ENCODE measurements around the gene CFAP69.
"Not testable (repeated sequence)": the region's sequence is repeated elsewhere in the genome, so short reads cannot be mapped to it uniquely, and the experiment has no call there.

Gene CFAP69

GRCh38 chr7:90231304-90231703 is 13.7 kb upstream of the CFAP69 start:
- no peak for DNase-seq (ENCODE audit: low read depth in 2 of 2)

DNA sequence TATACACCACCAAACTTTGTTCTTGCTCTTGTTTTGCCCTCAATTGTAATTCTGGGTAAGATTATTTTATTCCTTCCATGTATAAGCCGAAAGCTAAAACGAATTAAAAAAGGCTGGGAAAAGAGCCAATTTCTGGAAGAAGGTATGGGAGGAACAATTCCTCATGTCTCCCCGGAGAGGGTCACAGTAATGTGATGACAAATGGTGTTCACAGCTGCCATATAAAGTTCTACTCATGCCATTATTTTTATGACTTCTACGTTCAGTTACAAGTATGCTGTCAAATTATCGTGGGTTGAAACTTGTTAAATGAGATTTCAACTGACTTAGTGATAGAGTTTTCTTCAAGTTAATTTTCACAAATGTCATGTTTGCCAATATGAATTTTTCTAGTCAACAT is 12.5 kb upstream of the CFAP69 start:
- DNase-seq (ENCODE audit: low read depth in 2 of 2), result no peak

- DNase-seq (ENCODE audit: low read depth in 2 of 2), result no peak
Measured at GRCh38 chr7:90233569-90233968, 11.4 kb upstream of the CFAP69 start.

- no peak for DNase-seq (ENCODE audit: low read depth in 2 of 2)
Measured at GRCh38 chr7:90236721-90237289, 8.2 kb upstream of the CFAP69 start.

GRCh38 chr7:90238022-90238421 is 7.0 kb upstream of the CFAP69 start:
- no peak for DNase-seq (ENCODE audit: low read depth in 2 of 2)

GRCh38 chr7:90238583-90238982 is 6.4 kb upstream of the CFAP69 start:
- no peak for DNase-seq (ENCODE audit: low read depth in 2 of 2)

DNA sequence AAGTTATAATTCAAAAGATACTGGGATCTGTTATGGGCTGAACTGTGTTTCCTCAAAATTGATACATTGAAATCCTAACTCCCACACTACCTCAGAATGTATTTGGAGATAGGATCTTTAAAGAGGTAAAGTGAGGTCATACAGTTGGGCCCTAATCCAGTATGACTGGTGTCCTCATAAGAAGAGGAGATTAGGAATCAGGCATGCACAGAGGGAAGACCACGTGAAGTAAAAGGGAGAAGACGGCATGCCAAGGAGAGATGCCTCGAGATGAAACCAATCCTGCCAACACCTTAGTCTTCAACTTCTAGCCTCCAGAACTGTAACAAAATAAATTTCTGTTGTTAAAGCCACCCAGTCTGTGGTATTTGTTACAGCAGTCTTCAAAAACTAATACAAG is 5.9 kb upstream of the CFAP69 start:
- DNase-seq (ENCODE audit: low read depth in 2 of 2), result no peak

- DNase-seq (ENCODE audit: low read depth in 2 of 2), result no peak
Measured at GRCh38 chr7:90239625-90240228, 5.2 kb upstream of the CFAP69 start.

GRCh38 chr7:90242369-90243168 is 2.4 kb upstream of the CFAP69 start:
- DNase-seq (ENCODE audit: low read depth in 2 of 2), result no peak

DNA sequence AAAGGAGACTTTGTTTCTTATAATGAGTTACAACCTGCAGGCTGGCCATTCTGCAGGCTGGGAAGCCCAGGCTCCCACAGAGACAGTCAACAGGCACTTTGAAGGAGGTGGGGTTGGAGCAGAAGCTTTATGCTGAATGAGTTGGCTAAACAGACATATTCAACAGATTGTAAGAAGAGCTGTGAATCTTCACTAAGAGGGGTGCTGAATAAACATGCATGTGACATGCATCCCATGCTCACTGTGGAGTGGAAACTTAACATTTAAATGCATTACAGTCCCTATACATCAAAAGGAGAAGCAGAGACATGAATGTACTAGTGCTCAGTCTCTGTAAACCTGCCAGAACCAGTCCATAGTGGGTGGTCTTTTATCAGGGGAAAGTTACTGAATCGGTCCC is 1.4 kb upstream of the CFAP69 start:
- no peak for DNase-seq (ENCODE audit: low read depth in 2 of 2)

GRCh38 chr7:90244565-90244908 is 437 bp upstream of the CFAP69 start:
- no peak for DNase-seq (ENCODE audit: low read depth in 2 of 2)

- no peak for DNase-seq (ENCODE audit: low read depth in 2 of 2)
Measured at GRCh38 chr7:90246171-90246570, 1.2 kb downstream of the CFAP69 start.

DNA sequence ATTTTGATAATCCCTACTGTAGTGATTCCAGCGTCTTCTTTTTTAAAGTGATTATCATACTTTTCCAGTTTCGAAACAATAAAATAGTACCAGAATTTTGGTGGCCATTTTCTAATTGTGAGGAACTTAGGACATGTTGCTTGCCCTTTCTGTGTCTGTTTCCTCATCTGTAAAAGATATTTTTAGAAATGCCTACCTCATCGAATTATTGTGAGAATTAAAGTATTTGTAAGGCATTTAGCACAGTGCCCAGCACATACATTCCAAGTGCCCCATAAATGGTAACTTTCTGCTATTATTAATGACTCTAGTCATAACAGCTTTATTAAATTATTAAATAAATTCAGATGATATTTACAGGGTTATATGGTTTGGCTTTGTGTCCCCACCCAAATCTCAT is 3.7 kb downstream of the CFAP69 start:
- no peak for DNase-seq (ENCODE audit: low read depth in 2 of 2)

DNA sequence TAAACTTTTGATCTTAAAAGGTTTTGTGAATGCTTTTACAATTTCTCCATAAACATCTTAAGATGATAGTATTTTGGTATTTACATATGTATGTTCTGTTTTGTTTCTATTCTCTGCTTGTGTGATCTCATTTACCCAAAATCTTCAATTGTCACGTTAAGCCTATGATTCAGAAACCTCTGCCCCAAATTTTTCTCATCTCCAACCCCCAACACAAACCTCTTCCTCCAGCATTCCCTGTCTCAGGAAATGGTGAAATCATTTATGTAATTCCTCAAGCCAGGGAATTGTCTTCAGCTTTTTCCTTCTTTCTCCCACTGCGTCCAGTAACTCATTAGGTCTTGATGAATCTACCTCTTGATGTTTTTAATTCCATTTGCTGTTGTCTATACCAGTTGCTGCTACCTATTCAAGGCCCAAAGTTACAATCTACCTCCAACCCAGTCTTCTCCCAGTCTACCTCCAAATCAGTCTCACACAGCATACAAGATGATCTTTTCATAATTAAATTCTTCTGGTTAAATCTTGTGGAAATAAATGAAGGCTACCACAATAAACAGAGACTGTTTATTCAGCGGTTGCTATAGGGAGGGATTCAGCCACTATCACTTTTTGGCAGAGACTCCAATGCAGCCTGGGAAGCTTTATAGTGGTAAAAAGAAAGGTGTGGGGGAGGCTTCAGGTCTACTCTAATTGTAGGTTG is 5.8 kb downstream of the CFAP69 start:
- no peak for DNase-seq (ENCODE audit: low read depth in 2 of 2)

DNA sequence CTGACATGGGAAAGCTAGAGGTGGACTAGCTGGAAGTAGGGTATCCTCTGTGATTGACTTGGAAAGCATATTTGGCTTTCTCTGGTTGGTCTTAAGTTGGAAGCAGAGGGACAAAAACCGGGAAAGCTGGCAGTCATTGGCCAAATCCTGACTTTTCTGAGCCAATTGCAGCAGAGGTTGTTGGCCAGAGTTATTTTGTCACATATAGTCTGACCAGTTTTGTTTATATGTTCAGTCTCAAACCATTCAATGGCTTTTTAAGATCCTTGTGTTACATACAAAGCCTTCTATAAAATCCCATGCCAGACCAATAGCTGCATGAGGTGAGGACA is 6.3 kb downstream of the CFAP69 start:
- DNase-seq (ENCODE audit: low read depth in 2 of 2), result no peak

DNA sequence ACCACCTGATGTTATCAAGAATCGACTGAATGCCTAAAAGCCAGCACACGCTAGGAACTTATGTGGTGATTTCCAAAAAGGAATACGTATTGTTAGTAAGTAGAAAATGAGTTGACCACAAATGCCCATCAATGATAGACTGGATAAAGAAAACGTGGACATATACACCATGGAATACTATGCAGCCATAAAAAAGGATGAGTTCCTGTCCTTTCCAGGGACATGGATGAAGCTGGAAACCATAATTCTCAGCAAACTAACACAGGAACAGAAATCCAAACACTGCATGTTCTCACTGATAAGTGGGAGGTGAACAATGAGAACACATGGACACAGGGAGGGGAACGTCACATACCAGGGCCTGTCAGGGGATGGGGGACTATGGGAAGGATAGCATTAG is 11.0 kb downstream of the CFAP69 start:
- DNase-seq (ENCODE audit: low read depth in 2 of 2), result not testable (repeated sequence)

GRCh38 chr7:90256778-90257177 is 11.8 kb downstream of the CFAP69 start:
- DNase-seq (ENCODE audit: low read depth in 2 of 2), result no peak

DNA sequence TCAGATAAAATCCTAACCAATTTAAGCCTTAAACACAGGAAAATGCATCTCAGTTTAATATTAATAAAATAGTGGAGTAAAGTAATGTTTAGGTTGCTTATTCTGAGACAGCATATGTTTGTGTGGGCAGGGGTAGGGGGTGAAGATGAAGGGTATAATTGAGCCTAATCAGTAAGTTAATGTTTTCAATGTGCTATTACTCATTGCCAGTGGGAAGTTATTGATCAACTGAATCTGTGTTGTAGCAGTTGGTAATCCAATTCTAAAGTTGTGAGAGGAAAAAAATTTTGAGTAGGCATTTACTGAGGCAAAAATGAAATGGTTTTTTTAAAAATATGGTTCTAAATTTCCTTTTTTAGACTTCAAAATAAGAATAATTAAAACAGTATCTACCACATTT is 16.5 kb downstream of the CFAP69 start:
- DNase-seq (ENCODE audit: low read depth in 2 of 2), result no peak

- no peak for DNase-seq (ENCODE audit: low read depth in 2 of 2)
Measured at GRCh38 chr7:90262438-90262837, 17.5 kb downstream of the CFAP69 start.

DNA sequence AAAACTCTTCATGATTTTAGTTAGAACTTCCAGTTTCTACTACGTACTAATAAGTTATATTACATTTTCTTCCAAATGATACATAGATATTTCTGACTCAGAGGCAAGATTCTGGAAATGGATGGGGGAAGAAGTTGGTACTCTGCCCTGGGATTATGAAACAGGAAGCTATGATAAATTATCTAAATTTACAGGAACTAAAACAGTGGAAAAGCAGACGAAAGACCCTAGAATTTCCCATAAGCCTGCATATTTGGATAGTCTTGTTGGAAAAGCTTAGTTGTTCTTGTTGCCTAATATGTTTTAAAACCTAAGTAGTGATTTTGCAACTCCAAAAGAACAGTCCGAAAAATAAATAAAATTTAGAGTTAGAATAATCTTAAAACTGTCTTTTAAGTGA is 21.8 kb downstream of the CFAP69 start:
- no peak for DNase-seq (ENCODE audit: low read depth in 2 of 2)

- no peak for DNase-seq (ENCODE audit: low read depth in 2 of 2)
Measured at GRCh38 chr7:90267263-90267858, 22.4 kb downstream of the CFAP69 start.

DNA sequence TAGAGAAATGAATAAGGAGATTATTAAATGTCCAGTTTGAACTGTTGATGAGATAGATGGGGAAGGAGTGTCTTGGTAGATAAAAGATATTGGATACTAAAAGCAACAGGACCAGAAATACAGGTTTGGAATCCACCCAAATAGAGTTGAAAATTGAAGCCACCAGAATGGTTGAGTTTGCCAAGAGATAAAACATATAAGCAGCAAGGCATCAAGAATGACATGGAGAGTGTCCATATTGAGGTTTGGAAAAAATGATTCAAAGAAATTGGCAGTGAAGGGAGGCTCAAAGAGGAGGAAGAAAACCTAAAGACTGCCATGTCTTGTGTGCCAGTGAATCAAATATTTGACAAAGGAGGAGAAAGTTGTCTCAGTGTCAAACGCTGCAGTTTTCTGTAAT is 24.2 kb downstream of the CFAP69 start:
- DNase-seq (ENCODE audit: low read depth in 2 of 2), result no peak
